ENCODE measurements around the gene GSTT4. TPM values are rescaled to one million over a fixed set of nuclear protein-coding genes. Genes with fewer than 3 reads are reported as not detected.

Gene GSTT4
- total and polyA plus RNA-seq, 9 donors = 0.12 TPM; not detected in 8

- WGBS (ENCODE audit: insufficient coverage) = no CpG with 5 or more reads among the region's 3 CpGs
- Histone ChIP-seq H3K27ac (ENCODE audit: low read length) (no peak overlapping the region), H3K36me3 (ENCODE audit: control insufficient read depth, insufficient read depth, low read length) (peaks cover 7% of the 10 kb centered on the region), H3K9me3 (replicated peaks; ENCODE audit: control insufficient read depth, low read depth, low read length) (peaks cover 2% of the 10 kb centered on the region), H3K27me3 (ENCODE audit: control insufficient read depth, insufficient read depth, low read length) (no peaks in the 10 kb centered on the region), H3K4me3 (ENCODE audit: low read length) (no peak overlapping the region), H3K4me1 (ENCODE audit: control insufficient read depth, insufficient read depth, low read length) (peaks cover 2% of the 10 kb centered on the region)
- DNase-seq = no peak
Observed at GRCh38 chr22:24026733-24027132, 21.5 kb upstream of the GSTT4 start.

GRCh38 chr22:24026056-24026455, 20.8 kb upstream of the GSTT4 start:
- Histone ChIP-seq H3K27ac (ENCODE audit: low read length) (no peak overlapping the region), H3K36me3 (ENCODE audit: control insufficient read depth, insufficient read depth, low read length) (peaks cover 4% of the 10 kb centered on the region), H3K4me1 (ENCODE audit: control insufficient read depth, insufficient read depth, low read length) (peaks cover 2% of the 10 kb centered on the region), H3K27me3 (ENCODE audit: control insufficient read depth, insufficient read depth, low read length) (no peaks in the 10 kb centered on the region), H3K9me3 (replicated peaks; ENCODE audit: control insufficient read depth, low read depth, low read length) (peaks cover 2% of the 10 kb centered on the region), H3K4me3 (ENCODE audit: low read length) (no peak overlapping the region)
- DNase-seq = no peak
- WGBS (ENCODE audit: insufficient coverage) = 57% methylated on average over 1 of the region's 2 CpGs

GRCh38 chr22:24025475-24025874, 20.2 kb upstream of the GSTT4 start:
- peaks cover 4% of the 10 kb centered on the region for H3K36me3 ChIP-seq (ENCODE audit: control insufficient read depth, insufficient read depth, low read length)
- no peak for DNase-seq
- H3K4me1 ChIP-seq (ENCODE audit: control insufficient read depth, insufficient read depth, low read length) = peaks cover under 1% of the 10 kb centered on the region
- 82% methylated on average over 5 of the region's 6 CpGs for WGBS (ENCODE audit: insufficient coverage)
- H3K27me3 ChIP-seq (ENCODE audit: control insufficient read depth, insufficient read depth, low read length) = no peaks in the 10 kb centered on the region
- peaks cover 2% of the 10 kb centered on the region for H3K9me3 ChIP-seq (replicated peaks; ENCODE audit: control insufficient read depth, low read depth, low read length)
- no peak overlapping the region for H3K27ac ChIP-seq (ENCODE audit: low read length)
- H3K4me3 ChIP-seq (ENCODE audit: low read length) = no peak overlapping the region

DNA sequence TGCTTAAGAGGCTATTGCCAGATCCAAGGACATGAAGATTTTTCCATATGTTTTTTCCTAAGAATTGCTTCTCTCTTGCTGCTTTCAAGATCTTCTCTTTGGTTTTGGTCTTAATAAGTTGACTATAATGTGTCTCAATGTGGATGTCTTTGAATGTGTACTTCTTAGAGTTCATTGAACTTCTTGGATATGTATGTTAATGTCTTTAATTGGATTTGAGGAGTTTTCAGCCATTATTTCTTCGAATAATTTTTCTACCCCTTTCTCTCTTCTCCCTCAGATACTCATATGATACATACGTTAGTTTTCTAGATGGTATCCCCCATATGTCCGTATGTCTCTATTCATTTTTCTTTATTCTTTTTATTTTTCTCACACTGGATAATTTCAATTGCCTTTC, 19.1 kb upstream of the GSTT4 start:
- Histone ChIP-seq H3K4me1 (ENCODE audit: control insufficient read depth, insufficient read depth, low read length) (no peaks in the 10 kb centered on the region), H3K9me3 (replicated peaks; ENCODE audit: control insufficient read depth, low read depth, low read length) (peaks cover 2% of the 10 kb centered on the region), H3K36me3 (ENCODE audit: control insufficient read depth, insufficient read depth, low read length) (peaks cover 4% of the 10 kb centered on the region), H3K27me3 (ENCODE audit: control insufficient read depth, insufficient read depth, low read length) (no peaks in the 10 kb centered on the region), H3K4me3 (ENCODE audit: low read length) (no peak overlapping the region), H3K27ac (ENCODE audit: low read length) (no peak overlapping the region)
- 100% methylated on average over 1 of the region's 3 CpGs for WGBS (ENCODE audit: insufficient coverage)
- DNase-seq = no peak

- Histone ChIP-seq H3K9me3 (replicated peaks; ENCODE audit: control insufficient read depth, low read depth, low read length) (peaks cover 2% of the 10 kb centered on the region), H3K36me3 (ENCODE audit: control insufficient read depth, insufficient read depth, low read length) (peaks cover 4% of the 10 kb centered on the region), H3K27me3 (ENCODE audit: control insufficient read depth, insufficient read depth, low read length) (no peaks in the 10 kb centered on the region), H3K4me1 (ENCODE audit: control insufficient read depth, insufficient read depth, low read length) (no peaks in the 10 kb centered on the region), H3K4me3 (ENCODE audit: low read length) (no peak overlapping the region), H3K27ac (ENCODE audit: low read length) (no peak overlapping the region)
- DNase-seq = no peak
Observed at GRCh38 chr22:24023204-24023789, 18.0 kb upstream of the GSTT4 start.

DNA sequence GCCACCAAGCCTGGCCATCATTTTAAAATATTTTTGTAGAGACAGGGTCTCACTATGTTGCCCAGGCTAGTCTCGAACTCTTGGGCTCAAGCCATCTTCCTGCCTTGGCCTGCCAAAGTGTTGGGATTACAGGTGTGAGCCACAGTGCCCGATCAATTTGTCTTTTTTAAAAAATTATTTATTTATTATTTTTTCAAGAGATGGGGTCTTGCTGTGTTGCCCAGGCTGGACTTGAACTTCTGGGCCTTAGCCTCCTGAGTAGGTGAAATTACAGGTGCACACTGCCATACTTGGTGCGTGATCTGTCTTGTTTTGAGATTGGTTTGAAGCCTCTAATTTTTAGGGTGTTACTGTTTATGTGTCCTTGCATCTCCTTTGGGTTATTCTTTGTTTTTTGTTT, 16.1 kb upstream of the GSTT4 start:
- Histone ChIP-seq H3K36me3 (ENCODE audit: control insufficient read depth, insufficient read depth, low read length) (peaks cover 7% of the 10 kb centered on the region), H3K27ac (ENCODE audit: low read length) (no peak overlapping the region), H3K9me3 (replicated peaks; ENCODE audit: control insufficient read depth, low read depth, low read length) (peaks cover 2% of the 10 kb centered on the region), H3K4me1 (ENCODE audit: control insufficient read depth, insufficient read depth, low read length) (no peaks in the 10 kb centered on the region), H3K27me3 (ENCODE audit: control insufficient read depth, insufficient read depth, low read length) (no peaks in the 10 kb centered on the region), H3K4me3 (ENCODE audit: low read length) (no peak overlapping the region)
- no peak for DNase-seq
- 100% methylated on average over 1 of the region's 3 CpGs for WGBS (ENCODE audit: insufficient coverage)

- DNase-seq = no peak
Observed at GRCh38 chr22:24016156-24016555, 10.9 kb upstream of the GSTT4 start.

GRCh38 chr22:24011735-24012068, 6.4 kb upstream of the GSTT4 start:
- no peak for DNase-seq
- H3K36me3 ChIP-seq (ENCODE audit: control insufficient read depth, insufficient read depth, low read length) = no peaks in the 10 kb centered on the region
- no peaks in the 10 kb centered on the region for H3K27me3 ChIP-seq (ENCODE audit: control insufficient read depth, insufficient read depth, low read length)
- WGBS (ENCODE audit: insufficient coverage) = 0% methylated on average over 9 of the region's 10 CpGs
- no peaks in the 10 kb centered on the region for H3K9me3 ChIP-seq (replicated peaks; ENCODE audit: control insufficient read depth, low read depth, low read length)
- H3K27ac ChIP-seq (ENCODE audit: low read length) = peak overlapping the region; percentile 90
- peak overlapping the region; percentile 99 for H3K4me3 ChIP-seq (ENCODE audit: low read length)
- peaks cover 12% of the 10 kb centered on the region for H3K4me1 ChIP-seq (ENCODE audit: control insufficient read depth, insufficient read depth, low read length)

More at GRCh38 chr22:24016156-24016555, 10.9 kb upstream of the GSTT4 start:
- Histone ChIP-seq H3K36me3 (ENCODE audit: control insufficient read depth, insufficient read depth, low read length) (peaks cover 3% of the 10 kb centered on the region), H3K27me3 (ENCODE audit: control insufficient read depth, insufficient read depth, low read length) (no peaks in the 10 kb centered on the region), H3K9me3 (replicated peaks; ENCODE audit: control insufficient read depth, low read depth, low read length) (no peaks in the 10 kb centered on the region), H3K4me3 (ENCODE audit: low read length) (no peak overlapping the region), H3K27ac (ENCODE audit: low read length) (no peak overlapping the region), H3K4me1 (ENCODE audit: control insufficient read depth, insufficient read depth, low read length) (peaks cover 10% of the 10 kb centered on the region)
- WGBS (ENCODE audit: insufficient coverage) = no CpG with 5 or more reads among the region's 1 CpG

- Histone ChIP-seq H3K27me3 (ENCODE audit: control insufficient read depth, insufficient read depth, low read length) (no peaks in the 10 kb centered on the region), H3K27ac (ENCODE audit: low read length) (no peak overlapping the region), H3K4me1 (ENCODE audit: control insufficient read depth, insufficient read depth, low read length) (peaks cover 12% of the 10 kb centered on the region), H3K4me3 (ENCODE audit: low read length) (no peak overlapping the region), H3K9me3 (replicated peaks; ENCODE audit: control insufficient read depth, low read depth, low read length) (no peaks in the 10 kb centered on the region), H3K36me3 (ENCODE audit: control insufficient read depth, insufficient read depth, low read length) (no peaks in the 10 kb centered on the region)
- DNase-seq = no peak
- WGBS (ENCODE audit: insufficient coverage) = 83% methylated on average over 1 of the region's 2 CpGs
Observed at GRCh38 chr22:24010018-24010391, 4.8 kb upstream of the GSTT4 start.

GRCh38 chr22:24009227-24010017, 4.2 kb upstream of the GSTT4 start:
- H3K9me3 ChIP-seq (replicated peaks; ENCODE audit: control insufficient read depth, low read depth, low read length) = no peaks in the 10 kb centered on the region
- peaks cover 12% of the 10 kb centered on the region for H3K4me1 ChIP-seq (ENCODE audit: control insufficient read depth, insufficient read depth, low read length)
- no peak overlapping the region for H3K4me3 ChIP-seq (ENCODE audit: low read length)
- no peaks in the 10 kb centered on the region for H3K27me3 ChIP-seq (ENCODE audit: control insufficient read depth, insufficient read depth, low read length)
- WGBS (ENCODE audit: insufficient coverage) = 86% methylated on average over 7 of the region's 7 CpGs
- H3K27ac ChIP-seq (ENCODE audit: low read length) = no peak overlapping the region
- no peak for DNase-seq
- H3K36me3 ChIP-seq (ENCODE audit: control insufficient read depth, insufficient read depth, low read length) = no peaks in the 10 kb centered on the region

Measured in muscle of leg (tissue), 11 donors.